Neural progenitor cell (in vitro differentiated cells): Measurements from ENCODE around the gene HSD17B8.

Source experiments
- EZH2phosphoT487 ChIP-seq: fragments of 200-600 bp; sonication (generic); IDR thresholded peaks from 2 replicates; pipeline ENCODE4 v1.6.1; 2017; ENCODE audit warnings: antibody characterized with exemption
- TF ChIP-seq, protein P1 (sequence below): fragments of 200-600 bp; sonication (generic); IDR thresholded peaks from 2 replicates; pipeline ENCODE4 v1.5.1; 2017; ENCODE audit warnings: antibody characterized with exemption, mild to moderate bottlenecking

DNA sequence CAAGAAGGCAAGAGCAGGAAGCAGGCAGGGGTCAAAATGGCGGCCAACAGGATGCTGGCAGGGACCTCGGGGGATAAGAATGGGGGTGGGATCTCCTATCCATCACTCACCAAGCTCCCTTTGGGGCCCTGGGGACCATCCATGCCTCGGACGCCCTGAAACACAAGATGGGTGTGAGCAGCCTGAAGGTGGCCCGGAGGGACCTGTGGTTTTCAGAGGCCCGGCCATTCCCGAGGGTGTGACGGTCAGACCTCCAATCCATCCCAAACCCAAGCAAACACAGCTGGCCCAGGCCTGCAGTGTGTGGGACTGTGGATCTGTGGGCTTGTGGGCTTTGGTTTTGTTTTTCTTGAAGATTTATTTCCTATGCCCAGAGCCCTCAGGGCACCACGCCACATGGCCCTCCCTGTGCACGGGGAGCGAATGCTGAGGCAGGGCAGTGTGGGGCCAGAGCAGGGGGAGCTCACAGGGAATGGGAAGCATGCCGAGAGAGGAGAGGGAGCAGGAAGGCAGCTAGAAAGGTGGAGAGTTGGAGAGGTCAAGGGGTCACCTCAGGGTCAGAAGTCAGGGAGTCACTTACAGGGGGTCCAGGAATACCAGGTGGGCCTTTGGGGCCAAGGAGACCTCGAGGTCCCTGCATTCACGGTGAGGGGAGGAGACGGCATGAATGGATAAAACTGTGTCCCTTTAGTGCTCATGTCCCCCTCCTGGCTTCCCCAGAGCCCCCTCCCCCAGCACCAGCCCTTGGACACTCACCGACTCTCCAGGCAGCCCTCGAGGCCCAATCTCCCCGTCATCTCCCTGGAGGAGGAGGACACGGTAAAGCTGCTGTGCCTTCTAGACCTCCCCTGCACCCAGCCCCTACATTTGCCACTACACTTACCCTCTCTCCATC is 26.7 kb upstream of the HSD17B8 start:
- TF ChIP-seq, protein P1, sequence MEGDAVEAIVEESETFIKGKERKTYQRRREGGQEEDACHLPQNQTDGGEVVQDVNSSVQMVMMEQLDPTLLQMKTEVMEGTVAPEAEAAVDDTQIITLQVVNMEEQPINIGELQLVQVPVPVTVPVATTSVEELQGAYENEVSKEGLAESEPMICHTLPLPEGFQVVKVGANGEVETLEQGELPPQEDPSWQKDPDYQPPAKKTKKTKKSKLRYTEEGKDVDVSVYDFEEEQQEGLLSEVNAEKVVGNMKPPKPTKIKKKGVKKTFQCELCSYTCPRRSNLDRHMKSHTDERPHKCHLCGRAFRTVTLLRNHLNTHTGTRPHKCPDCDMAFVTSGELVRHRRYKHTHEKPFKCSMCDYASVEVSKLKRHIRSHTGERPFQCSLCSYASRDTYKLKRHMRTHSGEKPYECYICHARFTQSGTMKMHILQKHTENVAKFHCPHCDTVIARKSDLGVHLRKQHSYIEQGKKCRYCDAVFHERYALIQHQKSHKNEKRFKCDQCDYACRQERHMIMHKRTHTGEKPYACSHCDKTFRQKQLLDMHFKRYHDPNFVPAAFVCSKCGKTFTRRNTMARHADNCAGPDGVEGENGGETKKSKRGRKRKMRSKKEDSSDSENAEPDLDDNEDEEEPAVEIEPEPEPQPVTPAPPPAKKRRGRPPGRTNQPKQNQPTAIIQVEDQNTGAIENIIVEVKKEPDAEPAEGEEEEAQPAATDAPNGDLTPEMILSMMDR: no peak
- no peak for TF ChIP-seq EZH2phosphoT487
